ENCODE measurements around the gene GNG14. TPM values are rescaled to one million over a fixed set of nuclear protein-coding genes. Genes with fewer than 3 reads are reported as not detected.

Gene GNG14
- total RNA-seq, 1 donor from 2014 or later: not detected

DNA sequence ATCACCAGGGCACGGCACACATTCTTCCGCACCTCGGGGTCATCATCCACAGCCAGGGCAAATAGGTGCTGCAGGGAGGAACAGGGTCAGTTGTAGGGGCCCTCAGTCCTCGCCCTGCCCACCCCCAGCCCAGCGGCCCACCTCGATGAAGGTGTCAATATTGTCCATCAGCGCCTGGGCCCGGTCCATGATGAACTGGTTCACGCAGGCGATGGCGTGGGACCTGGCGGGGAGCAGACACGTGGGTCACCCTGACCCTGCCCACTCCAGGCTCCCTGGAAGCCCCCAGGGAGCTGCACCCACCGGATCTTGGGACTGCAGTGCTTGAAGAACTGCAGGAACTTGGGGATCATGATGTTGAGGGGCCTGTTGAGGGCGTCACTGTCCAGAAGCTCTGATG is 27.3 kb downstream of the GNG14 start:
- DNase-seq (ENCODE audit: low read depth): no peak
- peaks cover 13% of the 10 kb centered on the region for H3K36me3 ChIP-seq (ENCODE audit: control insufficient read depth, insufficient read depth, low read length)
- TF ChIP-seq, protein P1, sequence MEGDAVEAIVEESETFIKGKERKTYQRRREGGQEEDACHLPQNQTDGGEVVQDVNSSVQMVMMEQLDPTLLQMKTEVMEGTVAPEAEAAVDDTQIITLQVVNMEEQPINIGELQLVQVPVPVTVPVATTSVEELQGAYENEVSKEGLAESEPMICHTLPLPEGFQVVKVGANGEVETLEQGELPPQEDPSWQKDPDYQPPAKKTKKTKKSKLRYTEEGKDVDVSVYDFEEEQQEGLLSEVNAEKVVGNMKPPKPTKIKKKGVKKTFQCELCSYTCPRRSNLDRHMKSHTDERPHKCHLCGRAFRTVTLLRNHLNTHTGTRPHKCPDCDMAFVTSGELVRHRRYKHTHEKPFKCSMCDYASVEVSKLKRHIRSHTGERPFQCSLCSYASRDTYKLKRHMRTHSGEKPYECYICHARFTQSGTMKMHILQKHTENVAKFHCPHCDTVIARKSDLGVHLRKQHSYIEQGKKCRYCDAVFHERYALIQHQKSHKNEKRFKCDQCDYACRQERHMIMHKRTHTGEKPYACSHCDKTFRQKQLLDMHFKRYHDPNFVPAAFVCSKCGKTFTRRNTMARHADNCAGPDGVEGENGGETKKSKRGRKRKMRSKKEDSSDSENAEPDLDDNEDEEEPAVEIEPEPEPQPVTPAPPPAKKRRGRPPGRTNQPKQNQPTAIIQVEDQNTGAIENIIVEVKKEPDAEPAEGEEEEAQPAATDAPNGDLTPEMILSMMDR (IDR thresholded peaks at IDR 0.05; ENCODE audit: insufficient read depth, low read length, poor library complexity, severe bottlenecking): no peak

DNA sequence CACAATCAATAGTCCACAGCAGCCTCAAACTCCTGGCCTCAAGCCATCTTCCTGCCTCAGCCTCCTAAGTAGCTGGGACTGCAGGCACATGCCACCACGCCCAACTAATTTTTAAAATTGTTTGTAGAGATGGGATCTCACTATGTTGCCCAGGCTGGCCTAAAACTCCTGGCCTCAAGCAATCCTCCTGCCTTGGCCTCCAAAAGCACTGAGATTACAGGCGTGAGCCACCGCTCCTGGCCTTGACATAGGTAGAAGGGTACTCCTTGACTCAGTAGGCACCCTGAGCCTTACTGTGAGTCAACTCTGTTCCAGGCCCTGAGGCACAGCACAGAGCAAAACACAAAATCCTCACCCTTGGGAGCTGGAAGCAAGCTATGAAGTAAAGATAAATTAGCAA is 28.1 kb downstream of the GNG14 start:
- H3K4me3 ChIP-seq (ENCODE audit: low read depth, low read length): no peak overlapping the region
- TF ChIP-seq, protein P1 (IDR thresholded peaks at IDR 0.05; ENCODE audit: insufficient read depth, low read length, poor library complexity, severe bottlenecking): no peak
- H3K36me3 ChIP-seq (ENCODE audit: control insufficient read depth, insufficient read depth, low read length): peaks cover 9% of the 10 kb centered on the region
- DNase-seq (ENCODE audit: low read depth): no peak
- no peaks in the 10 kb centered on the region for H3K27me3 ChIP-seq (ENCODE audit: control insufficient read depth, insufficient read depth, low read length)

More for the DNA sequence above, 27.3 kb downstream of the GNG14 start:
- Histone ChIP-seq H3K27me3 (ENCODE audit: control insufficient read depth, insufficient read depth, low read length) (no peaks in the 10 kb centered on the region), H3K4me3 (ENCODE audit: low read depth, low read length) (no peak overlapping the region)

DNA sequence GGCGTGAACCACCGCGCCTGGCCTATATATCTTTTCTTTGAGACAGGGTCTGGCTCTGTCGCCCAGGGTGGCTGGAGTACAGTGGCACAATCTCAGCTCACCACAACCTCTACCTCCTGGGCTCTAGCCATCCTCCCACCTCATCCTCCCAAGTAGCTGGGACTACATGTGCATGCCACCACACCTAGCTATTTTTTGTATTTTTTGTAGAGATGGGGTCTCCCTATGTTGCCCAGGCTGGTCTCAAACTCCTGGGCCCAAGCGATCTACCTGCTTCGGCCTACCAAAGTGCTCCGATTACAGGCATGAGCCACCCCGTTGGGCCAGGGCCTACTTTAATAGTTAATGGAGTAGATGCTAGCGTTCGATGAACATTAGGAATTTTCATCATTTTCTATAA is 32.5 kb downstream of the GNG14 start:
- peak overlapping the region; percentile 89 for H3K4me3 ChIP-seq (ENCODE audit: low read depth, low read length)
- no peak for DNase-seq (ENCODE audit: low read depth)
- H3K27me3 ChIP-seq (ENCODE audit: control insufficient read depth, insufficient read depth, low read length): no peaks in the 10 kb centered on the region
- H3K36me3 ChIP-seq (ENCODE audit: control insufficient read depth, insufficient read depth, low read length): peaks cover 6% of the 10 kb centered on the region
- TF ChIP-seq, protein P1 (IDR thresholded peaks at IDR 0.05; ENCODE audit: insufficient read depth, low read length, poor library complexity, severe bottlenecking): no peak

DNA sequence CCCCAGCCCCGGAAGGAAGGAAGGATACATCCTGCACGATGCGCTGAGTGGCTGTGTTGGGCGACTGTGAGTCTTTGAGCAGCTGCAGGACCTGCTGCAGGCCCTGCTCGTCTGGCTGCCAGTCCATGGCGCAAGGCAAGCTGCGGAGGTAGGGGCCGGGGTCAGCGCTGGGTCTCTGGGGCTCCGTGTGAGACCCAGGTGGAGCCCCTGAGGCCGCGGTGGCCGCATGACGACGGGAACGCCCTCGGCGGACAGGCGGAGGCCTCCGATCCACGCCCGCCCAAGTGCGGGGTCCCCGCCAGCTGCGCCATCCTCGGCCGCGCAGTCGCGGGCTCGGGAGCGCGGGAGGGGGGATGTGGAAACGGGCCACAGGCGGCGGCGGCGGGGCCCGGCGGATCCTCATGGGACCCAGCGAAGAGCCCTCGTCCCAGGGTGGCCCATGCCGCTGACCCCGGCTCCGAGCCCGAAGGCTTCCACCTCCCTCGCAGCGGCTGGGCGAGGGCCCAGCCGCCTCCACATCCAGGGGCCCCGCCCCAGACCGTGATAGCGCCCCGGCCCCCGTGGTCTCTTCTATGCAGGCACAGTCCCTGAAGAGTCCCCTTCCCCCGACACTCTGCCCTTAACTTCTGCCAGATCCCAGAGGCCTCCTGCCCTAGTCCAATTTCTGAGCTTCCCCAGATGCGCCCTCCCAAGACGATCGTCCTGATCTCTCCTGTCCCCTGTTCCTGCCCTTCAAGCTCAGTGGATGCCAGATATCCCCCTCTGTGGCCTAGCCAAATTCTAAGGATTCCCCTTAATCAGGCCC is 33.3 kb downstream of the GNG14 start:
- peaks cover 4% of the 10 kb centered on the region for H3K36me3 ChIP-seq (ENCODE audit: control insufficient read depth, insufficient read depth, low read length)
- peak overlapping the region; percentile 89 for H3K4me3 ChIP-seq (ENCODE audit: low read depth, low read length)
- DNase-seq (ENCODE audit: low read depth): no peak
- no peaks in the 10 kb centered on the region for H3K27me3 ChIP-seq (ENCODE audit: control insufficient read depth, insufficient read depth, low read length)
- TF ChIP-seq, protein P1 (IDR thresholded peaks at IDR 0.05; ENCODE audit: insufficient read depth, low read length, poor library complexity, severe bottlenecking): no peak

DNA sequence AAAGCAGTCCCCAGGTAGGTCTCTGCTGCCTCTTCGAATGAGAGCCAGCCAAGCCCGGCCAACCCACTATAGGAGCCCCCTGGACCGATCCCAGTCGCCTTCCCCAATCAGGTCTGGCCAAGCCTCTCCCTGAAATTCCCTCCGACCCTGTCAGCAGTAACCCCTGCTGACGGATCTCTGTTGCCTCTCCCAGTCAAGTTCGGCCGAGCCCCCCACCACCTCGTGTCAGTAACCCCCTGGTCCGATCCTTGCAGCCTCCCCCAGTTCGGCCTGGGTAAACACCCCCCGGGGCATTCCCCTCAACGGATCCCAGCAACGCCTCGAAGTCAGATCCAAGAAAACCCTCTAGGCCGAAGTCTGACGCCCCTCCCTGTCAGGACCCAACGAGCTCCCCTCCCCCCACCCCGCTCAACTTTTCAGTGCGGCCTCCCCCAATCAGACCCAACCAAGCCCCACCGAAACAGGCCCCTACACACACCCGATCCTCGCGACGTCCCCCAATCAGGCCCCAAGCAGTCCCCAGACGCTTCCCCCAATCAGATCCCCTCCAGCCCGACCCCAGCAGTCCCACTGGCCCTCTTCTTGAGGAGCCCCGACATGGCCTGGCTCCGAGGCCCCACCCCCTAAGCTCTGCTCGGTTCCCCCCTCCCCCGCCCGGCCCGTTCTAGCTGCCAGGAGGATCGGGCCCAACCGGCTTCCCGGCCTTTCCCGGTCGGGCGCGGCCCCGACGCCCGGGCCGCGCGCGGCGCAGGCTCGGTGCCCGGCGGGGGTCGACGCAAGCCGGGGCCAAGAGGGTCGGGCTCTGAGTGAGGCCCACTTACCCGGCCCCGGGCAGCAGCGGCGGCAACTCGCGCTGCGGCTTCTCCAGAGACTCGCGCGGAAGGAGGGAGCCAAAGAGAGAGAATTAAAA is 34.1 kb downstream of the GNG14 start:
- Histone ChIP-seq H3K27me3 (ENCODE audit: control insufficient read depth, insufficient read depth, low read length) (no peaks in the 10 kb centered on the region), H3K4me3 (ENCODE audit: low read depth, low read length) (peak overlapping the region; percentile 89), H3K36me3 (ENCODE audit: control insufficient read depth, insufficient read depth, low read length) (peaks cover 4% of the 10 kb centered on the region)
- TF ChIP-seq, protein P1 (IDR thresholded peaks at IDR 0.05; ENCODE audit: insufficient read depth, low read length, poor library complexity, severe bottlenecking): no peak
- peak; percentile 19 for DNase-seq (ENCODE audit: low read depth)

Measured in kidney epithelial cell (primary cell).